Inflammatory macrophage (primary cell): ENCODE measurements around the gene ZBTB7B.
A peak's percentile ranks its signal among the peaks of the same experiment; 100 is the strongest.

Experiments used
- DNase-seq, 2 donors: peaks; one replicate each; pipeline ENCODE4 v3.0.0-alpha.2; 2020 to 2022

ZBTB7B gene

DNA sequence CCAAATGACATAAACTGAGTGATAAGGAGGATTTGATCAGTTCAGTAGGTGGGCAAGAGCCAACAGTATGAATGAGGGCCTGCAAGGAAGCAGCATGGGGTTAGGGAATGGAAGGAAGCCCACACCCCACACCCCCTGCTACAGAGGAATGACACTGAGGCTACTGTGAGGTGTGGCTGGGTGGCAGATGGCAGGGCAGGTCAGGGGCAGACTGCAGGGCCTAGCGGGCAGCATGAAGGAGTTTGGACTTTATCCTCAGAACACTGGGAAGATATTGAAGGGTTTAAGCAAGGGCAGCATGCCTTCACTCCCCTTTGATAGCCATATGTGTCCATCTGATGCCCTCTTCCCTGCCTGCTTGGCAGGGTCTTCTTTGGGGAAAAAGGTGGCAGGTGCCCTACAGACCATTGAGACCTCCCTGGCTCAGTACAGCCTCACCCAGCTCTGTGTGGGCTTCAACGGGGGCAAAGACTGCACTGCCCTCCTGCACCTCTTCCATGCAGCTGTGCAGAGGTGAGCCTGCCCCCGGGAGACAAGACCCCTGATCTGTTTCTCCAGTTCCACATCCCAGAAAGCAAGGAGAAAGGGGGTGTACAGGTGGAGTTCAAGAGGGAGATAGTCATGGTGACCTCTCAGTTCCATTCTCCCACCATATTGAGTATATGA lies 13.3 kb upstream of the ZBTB7B start:
- no peak for DNase-seq

DNA sequence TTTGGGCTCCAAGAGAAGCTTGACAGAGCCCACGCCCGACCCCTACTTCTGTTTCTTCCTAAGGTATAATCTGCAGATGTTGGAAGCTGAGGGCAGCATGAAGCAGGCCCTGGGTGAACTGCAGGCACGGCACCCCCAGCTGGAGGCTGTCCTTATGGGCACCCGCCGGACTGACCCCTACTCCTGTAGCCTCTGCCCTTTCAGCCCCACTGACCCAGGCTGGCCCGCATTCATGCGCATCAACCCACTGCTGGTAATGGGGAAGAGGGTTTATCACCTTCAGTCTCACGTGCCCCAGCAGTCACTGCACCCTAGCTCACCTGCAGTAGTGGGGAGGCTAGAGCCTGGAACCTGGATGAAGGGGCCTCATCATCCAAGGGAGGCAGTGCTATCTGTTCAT lies 12.3 kb upstream of the ZBTB7B start:
- DNase-seq, result no peak

DNA sequence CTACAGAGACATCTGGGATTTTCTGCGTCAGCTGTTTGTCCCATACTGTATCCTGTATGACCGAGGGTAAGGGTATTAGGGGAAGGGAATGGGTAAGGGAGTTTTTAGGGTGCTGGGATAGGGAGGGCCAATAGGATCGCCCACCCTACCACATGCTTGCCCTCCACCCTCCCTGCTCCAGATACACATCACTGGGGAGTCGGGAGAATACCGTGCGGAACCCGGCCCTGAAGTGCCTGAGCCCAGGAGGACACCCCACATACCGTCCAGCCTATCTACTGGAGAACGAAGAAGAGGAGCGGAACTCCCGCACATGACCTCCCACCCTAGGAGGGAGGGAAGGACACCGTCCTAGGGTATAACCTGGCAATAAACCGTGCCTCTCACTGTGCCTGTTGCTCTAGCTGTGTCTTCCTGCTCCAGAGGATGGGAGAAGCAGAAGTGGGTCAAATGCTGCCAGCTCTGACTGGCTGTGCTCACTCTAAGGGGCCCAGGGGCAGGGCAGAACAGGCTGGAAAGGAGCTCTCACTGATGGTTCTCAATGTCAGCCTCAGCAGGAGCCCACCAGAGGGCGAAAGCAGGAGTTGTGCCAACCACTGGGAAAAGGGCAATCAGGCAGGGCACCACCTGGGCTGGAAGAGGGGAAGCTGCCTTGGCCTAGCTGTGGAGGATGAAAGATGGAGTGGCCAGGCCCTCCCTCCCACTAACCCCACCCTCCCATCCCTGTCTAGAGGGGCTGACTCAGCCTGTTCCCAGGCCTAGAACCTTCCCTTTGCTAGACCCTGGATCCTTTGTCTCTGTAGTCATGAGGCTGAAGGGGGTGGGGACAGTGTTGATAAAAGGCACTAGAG lies 9.7 kb upstream of the ZBTB7B start:
- DNase-seq, result no peak

DNA sequence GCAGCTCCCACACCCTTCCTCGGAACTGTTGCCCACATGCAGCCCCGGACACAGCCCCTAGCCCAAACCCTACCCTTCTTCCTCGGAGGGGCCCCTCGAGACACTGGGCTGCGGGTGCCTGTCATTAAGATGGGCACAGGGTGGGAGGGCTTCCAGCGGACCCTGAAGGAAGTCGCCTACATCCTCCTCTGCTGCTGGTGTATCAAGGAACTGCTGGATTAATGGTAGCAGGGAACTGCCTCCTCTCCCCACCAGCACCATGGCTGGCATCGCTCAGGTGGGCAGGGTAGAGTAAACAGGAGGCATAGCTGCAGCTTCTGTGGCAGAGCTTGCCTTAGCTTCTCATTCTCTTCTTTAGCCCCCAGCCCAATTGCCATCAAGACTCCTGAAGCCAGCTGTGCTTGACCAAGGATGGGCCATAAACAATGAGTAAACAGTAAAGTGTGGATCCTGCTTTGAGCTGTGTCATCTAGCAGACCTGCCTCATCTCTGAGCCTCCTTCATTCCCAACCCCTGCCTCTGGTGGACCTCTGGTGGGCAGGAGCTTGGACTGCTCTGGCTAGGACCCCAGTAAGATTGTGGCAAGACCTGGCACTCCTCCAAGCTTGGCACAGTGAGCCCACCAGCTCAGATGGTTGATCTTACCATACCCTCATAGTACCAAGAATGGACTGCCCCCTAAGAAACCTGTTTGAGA lies 8.9 kb upstream of the ZBTB7B start, which contains the start of gene LENEP:
TSS of gene LENEP (plus strand) at position 15 of the 697 bp plus-strand sequence. CDS start at position 37, 22 bp downstream.
- DNase-seq, result no peak

DNA sequence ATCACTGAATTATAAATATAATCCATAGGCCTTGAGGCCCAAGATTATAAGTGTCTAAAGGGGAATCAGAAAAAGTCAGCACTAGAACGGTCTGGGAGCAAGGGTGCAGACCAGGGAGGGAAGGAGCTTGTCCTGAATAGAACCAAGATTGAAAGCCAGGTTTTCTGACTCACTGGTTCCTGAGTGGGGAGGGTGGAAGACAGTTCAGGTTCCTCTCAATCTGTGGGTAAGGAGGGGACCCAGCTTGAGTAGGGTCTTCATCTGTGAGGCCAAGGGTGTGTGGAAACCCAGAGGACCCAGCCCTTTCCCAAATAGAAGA lies 8.4 kb upstream of the ZBTB7B start:
- DNase-seq, result no peak

DNA sequence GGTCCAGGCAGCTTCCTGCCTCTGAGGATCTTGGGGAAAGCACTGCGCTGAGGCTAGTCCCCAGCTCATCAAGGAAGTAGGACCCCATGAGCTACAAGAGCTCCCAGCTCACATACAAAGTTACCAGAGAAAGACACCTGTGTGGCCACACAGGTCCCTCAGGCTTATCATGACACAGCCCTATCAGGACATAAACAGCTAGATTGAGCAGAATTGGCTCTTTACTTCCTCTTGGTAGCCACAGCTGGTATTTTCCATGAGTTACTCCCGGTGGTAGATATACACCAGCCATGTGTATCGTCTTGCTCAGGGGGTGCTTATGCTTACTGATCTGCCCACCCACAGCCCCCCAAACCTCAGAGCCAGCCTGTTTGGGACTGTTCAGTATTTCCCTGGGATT lies 8.0 kb upstream of the ZBTB7B start:
- DNase-seq, result no peak

DNA sequence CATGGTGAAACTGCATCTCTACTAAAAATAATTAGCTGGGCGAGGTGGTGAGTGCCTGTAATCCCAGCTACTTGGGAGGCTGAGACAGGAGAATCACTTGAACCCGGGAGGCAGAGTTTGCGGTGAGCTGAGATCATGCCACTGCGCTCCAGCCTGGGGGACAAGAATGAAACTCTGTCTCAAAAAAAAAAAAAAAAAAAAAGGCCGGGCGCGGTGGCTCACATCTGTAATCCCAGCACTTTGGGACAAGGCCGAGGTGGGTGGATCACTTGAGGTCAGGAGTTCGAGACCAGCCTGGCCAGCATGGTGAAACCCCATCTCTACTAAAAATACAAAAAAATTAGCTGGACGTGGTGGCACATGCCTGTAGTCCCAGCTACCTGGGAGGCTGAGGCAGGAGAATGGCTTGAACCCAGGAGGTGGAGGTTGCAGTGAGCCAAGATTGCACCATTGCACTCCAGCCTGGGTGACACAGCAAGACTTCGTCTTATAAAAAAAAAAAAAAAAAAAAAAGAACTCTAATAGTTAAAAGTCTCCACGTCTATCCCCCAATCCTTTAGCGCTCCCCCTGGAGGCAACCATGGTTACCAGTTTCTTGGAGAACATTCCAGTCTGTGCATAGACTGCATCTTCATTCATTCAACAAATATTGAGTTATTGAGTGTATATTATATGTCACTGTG lies 7.2 kb upstream of the ZBTB7B start:
- DNase-seq, result peak; percentile 51 to 54

DNA sequence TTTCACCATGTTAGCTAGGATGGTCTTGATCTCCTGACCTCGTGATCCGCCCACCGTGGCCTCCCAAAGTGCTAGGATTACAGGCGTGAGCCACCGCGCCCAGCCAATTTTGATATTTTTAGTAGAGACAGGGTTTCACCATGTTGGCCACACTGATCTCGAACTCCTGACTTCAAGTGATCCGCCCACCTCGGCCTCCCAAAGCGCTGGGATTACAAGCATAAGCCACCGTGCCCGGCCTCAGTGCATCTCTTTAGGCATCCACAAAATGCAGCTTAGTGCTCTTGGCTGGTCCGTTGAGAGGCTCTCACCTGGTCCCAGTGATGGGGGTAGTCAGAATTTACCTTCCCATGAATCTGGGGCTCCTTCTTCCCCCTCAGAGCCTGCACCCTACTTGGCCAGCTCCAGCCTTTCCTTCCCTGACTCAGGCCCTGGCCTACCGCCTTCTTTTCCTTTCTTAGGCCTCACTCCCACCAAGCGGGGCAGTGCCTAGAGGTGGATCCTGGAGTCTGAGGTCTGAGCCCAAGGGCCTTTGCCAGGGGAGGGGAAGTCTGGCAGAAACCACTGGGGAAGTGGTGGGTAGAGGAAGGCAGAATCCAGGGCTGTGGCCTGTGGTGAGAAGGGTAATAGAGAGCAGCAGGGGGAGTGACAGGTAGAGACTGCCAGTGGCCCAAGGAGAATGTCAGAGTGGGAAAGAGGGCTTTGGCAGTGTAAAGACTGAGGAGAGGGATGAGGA lies 5.5 kb upstream of the ZBTB7B start:
- DNase-seq, result peak; percentile 61 to 72

DNA sequence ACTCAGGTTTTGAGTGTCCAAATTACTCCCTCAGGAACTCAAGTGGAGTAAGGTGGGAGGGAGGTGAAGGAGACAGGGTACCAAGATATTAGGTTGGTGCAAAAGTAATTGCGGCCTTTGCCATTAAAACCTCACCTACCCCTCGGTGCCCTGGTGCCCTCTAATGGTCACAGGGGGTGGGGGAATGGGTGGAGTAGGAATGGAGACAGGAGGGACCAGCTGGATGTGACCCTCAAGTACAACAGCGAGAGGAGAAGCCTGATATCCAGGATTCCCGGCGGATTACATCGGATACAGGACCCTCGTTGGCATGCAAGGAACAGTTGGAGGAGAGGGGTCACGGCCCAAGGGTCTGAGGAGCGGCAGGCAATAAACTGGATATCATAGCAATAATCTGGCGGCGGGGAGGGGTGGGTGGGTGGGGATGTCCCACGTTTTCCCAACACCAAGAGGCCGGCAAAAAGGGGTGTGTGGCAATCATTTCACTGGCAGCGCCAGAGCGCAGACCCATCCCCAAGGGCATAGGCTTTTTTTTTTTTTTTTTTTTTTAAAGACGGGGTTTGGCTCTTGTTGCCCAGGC lies 4.3 kb upstream of the ZBTB7B start:
- DNase-seq, result no peak

DNA sequence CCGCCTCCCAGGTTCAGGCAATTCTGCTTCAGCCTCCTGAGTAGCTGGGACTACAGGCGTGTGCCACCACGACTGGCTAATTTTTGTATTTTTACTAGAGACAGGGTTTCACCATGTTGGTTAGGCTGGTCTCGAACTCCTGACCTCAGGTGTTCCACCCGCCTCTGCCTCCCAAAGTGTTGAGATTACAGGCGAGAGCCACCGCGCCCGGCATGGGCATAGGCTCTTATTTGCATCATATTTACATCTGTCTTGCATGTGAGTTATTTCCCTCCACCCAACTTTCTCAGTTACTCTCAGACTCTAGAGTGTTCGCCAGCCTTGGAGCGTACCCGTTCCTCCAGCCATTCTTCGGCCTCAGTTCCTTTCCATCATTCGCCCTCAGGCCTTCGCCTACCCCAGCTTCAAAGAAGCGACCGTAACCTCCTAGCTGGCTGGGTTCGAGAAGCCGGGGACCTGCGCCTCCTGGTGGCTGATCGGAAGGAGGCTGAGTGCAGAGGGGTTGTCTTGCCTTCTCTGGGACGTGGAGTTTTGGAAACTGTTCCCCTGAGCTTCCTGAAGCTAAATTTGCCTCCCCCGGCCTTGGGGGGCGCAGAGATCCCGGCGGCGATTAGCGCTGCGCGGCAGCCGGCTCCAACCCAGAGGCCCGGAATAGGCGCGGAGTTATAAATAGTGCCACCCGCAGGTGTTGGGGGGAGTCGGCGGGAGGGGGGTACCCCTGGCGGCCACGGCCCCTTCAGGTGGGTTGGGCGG lies 3.6 kb upstream of the ZBTB7B start:
- peak; percentile 62 to 63 for DNase-seq

DNA sequence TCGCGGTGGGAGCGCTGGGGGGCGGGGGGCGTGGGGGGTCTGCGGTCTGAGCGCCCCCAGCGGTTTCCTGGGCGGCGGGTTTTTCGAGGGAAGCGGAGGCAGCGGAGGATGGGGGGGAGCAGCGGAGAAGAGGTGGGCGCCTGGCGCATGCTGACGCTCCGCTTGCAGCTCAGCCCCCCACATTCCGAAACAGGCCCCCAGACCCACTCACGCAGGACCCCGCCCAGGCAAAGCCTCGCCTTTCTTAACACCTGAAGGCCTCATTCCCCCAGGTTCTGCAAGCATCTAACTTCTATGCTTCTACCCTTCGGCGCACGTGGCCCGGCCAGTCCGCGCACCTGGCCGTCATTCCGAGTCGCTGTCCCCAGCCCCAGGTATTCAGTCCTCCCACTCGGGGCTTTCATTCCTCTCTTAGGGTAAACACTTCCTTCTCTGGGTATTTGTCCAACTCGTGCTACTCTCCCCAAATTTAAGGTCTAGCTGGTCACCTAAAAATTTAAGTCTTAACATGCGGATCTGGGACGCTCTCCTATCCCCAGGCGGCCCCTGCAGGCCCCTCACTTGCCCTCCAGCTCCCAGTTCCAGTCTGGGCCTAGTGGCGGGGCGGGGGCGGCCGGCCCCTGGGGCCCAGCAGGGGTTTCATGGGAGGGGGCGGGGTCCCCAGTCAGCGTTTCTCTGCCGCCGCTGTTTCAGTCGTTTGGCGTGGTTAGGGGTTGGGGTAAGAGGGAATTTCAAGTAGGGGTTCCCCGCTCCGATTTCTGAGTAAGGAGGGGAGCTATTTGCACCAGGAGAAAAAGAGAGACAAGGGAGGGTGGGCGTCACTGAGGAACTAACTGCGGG lies 2.8 kb upstream of the ZBTB7B start:
- DNase-seq, result no peak

DNA sequence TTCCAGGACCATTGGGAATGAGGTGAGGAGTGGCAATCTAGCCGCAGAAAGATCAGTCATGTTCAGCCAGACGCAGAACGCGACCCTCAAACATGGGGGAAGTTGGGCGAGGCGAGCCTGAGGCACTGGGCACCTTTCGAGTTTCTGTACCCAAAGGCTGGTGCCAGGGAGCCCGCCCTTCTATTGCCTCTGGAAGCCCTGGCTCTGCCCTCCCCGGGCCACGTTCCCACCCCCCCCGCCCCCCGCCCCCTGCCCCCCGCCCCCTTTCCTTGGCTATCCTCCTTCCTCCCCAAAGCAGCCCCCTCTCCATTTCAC lies 2.2 kb upstream of the ZBTB7B start:
- no peak for DNase-seq

DNA sequence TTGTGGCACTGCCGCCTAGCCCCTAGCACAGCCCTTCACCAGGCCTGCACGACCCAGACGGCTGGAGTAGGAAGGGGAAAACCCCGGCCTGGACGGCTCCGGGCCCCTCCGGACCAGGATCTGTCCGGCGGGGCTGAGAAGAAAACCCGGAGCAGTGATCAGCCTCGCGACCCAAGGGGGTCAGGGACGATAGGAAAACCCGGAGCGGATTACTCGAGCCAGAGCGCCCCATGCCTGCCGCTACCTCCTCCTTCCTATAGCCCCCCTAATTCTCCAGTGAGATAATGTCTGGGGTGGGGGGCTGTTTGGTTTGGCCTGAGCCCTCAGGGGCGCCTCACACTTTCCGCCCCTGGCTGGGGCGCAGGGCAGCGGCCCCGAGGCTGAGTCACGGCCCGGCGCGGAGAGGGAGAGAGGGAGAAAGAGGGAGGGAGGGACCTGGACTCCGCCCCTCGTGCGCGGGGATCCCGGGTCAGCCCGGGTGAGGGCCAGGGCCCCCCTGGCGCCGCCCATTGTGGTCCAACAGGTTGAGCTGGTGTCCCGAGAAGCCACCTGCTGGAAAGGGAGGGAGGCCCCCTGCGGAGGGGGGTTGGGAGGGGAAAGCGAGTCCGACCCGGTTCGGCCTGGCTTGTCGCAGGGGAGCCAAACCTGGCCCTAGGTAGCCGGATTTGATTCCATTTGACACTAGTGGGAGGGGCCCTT lies 1.7 kb upstream of the ZBTB7B start:
- peak; percentile 60 to 61 for DNase-seq

DNA sequence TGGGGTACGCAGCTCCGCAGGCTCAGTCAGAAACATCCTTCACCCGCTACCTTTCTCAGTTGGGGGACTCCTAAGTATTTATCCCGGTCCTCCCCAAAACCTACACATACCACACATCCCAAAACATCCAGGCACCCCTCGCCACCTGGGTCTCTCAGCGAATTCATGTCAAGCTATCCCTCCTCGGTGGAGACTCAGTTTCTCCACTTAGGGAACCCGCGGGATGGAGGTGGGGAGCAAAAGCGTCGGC lies 1.3 kb upstream of the ZBTB7B start:
- no peak for DNase-seq

DNA sequence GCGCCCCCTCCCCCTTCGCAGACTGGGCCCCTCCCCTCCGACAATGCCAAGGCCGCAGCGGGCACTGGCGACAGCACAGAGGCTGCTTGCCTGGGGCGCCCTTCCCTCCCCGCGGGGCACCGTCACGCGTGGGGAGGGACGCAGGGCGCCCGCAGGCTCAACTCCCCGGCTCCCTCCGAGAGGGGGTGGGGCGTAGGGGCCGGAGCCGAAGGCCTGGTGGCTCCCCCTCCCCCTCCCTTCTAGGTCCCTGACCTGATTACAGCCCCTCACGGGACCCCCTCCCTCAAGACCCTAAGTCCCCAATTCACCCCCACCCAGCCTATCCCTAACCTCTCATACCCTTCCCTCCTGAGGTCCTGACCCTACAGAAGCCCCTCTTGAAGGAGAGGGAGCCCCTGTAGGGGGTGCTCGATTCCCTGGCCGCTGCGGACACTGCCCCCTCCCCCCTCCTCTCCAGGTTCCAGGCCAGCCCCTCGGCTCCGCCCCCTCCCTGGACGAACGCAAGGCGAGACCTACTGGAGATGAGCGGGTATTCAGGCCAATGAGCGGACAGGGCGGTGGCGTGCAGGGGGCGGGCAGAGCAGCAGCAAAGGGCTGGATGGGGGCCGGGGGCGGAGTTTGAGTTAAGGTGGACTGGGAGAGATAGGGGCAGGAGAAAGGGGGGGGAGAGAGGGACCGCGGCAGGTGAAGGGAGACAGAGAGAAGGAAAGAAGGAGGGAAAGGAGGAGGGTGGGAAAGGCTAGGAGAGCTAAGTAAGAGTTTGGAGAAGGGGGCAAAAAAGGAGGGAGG lies 733 bp upstream of the ZBTB7B start:
- DNase-seq, result peak; percentile 98 to 99

DNA sequence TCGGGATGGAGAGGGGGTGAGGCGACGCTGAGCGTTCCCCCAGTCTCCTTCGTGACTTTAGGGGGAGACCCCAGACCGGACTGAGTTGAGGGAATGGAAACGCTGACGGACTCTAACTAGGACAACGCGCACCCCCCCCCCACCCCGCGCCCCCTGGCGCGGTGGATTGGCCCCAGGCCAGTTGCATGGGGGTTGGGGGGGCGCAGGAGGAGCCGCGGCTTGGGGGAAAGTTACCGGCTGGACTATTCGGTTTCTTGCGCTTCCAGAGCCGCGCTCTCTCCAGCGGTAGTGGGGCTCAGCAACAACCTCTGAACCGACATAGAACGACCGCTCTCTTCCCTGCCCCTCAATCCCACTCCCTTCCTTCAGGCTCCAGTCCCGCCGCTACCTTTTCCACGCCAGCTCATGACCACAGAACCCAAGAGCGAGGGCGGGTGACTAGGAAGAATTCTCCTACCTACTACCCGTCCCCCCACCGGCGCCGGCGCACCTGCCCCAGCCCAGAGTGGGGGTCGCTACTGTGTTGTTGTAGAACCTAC lies 694 bp downstream of the ZBTB7B start:
- no peak for DNase-seq

DNA sequence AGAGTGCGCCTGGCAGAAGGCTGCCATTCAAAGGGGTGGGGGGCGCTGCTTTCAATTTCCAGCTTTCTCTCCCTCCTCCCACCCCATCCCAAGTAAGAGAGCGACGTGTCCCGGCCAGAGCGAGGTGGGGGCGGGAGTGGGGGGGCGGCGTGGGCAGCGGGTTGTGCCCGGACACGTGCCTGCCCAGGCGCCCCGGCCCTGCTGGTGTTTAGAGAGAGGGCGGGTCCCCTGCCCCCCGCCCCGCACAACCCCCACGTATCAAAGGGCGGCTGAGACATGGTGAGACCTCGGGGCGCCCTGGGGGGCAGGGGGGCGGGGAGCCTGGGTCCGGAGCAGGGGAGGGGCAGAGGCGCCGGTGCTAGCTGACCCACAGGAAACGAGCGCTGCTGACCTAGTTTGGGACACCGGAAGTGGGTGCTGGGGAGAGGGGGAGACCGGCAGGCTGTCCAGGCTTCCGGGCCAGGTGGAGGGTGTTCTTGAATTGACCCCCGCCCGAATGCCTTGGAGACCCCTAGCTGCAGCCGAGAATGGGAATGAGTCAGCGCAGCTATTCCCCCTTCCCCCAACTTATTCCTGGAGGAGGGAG lies 1.3 kb downstream of the ZBTB7B start:
- no peak for DNase-seq

DNA sequence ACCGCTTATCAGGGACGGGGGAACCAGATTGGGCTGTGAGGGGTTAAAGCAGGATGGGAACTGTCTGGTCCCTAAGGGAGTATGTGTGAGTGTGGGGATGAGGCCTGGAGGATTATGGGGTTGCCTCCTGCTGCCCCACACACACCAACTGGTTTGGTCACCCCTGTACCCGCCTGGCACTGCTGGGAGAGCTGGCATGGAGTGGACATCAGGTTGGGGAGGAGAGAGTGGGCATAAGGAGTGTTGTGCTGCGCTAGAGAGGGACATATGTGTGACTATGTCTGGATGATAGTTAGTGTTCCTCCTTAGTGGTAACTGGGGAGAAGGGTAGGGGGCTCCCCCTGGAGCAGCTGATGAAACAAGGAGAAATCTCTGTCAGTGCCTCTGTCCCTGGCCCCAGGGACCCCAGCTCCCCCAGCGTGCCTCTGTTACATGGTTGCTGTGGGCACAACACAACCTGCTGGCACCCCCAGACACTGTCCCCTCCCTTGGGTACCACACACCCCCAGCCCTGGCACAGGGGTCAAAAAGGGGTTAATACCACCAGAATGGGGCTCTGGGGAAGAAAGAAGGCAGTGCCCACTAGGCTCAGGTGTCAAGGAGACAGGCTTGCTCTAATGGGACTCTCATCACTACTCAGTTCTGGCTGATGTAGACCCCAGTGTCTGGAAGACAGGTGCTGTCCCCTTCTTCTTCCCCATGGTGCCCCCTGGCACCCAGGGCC lies 1.9 kb downstream of the ZBTB7B start:
- no peak for DNase-seq
